ENCODE measurements around the gene GIPC1.
"Not testable (repeated sequence)": the region's sequence is repeated elsewhere in the genome, so short reads cannot be mapped to it uniquely, and the experiment has no call there.

DNA sequence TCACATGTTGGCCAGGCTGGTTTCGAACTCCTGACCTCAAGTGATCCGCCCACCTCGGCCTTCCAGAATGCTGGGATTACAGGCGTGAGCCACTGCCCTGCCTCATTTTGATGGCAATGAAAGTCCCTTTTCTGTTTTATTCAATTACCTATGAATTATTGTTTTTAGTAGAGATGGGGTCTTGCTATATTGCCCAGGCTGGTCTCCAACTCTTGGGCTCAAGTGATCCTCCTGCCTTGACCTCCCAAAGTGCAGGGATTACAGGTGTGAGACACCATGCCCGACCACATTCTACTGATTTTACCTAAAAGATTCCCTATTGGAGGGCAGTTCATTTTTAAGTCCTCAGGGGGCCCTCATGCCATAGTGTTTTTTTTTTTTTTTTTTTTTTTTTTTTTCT is 46.1 kb upstream of the GIPC1 start:
- not testable (repeated sequence) for TF ChIP-seq EZH2 (IDR thresholded peaks at IDR 0.05; ENCODE audit: insufficient read depth, poor library complexity, severe bottlenecking); EZH2phosphoT487 (IDR thresholded peaks at IDR 0.05; ENCODE audit: insufficient read depth, low read depth)
